HG03432 (cell line): ENCODE measurements around the gene CALY.
A peak's percentile ranks its signal among the peaks of the same experiment; 100 is the strongest.
"Not testable (repeated sequence)": the region's sequence is repeated elsewhere in the genome, so short reads cannot be mapped to it uniquely, and the experiment has no call there.

Experiments used
- ATAC-seq: cut with Tn5 transposase; IDR thresholded peaks from one replicate; pipeline ENCODE4 v1.9.1; 2021; ENCODE audit warnings: mild to moderate bottlenecking, moderate library complexity; ENCODE audit not compliant: unreplicated experiment

Gene CALY, protein sequence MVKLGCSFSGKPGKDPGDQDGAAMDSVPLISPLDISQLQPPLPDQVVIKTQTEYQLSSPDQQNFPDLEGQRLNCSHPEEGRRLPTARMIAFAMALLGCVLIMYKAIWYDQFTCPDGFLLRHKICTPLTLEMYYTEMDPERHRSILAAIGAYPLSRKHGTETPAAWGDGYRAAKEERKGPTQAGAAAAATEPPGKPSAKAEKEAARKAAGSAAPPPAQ

DNA sequence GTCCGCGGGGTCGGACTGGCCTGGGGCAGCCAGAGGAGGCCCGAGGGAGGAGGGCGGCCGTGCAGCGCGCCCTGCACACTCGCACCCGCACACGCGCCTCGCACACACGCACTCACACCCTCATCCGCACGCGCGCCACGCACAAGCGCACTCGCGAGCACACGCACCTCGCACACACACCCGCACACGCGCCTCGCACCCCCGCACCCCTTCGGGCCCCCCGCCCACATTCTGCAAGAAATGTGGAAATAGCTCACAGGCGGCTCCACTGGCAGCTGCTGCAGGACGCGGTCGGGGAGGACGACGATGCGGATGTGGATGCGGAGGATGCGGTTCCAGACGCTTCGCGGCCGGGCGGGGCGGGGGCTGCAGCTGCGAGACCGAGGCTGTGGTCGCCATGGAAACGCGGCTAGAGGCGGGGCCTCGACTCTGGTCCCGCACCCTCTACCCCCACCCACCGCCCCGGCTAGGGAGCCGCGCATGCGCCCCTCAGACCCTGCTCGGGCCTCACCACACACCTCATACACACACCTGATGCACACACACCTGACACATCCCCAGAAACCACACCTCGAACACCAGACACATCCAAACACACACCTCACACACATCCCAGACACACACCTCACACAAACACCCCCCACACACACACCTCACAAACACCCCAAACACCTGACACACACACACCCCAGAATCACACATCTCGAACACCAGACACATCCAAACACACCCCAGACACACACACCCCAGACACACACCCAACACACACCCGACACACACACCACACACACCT lies at the start of gene CALY:
CALY (minus strand) TSS at position 320 of the 793 bp plus-strand sequence. CDS start 7,907 bp downstream, outside the sequence.
- peak; percentile 36 for ATAC-seq

DNA sequence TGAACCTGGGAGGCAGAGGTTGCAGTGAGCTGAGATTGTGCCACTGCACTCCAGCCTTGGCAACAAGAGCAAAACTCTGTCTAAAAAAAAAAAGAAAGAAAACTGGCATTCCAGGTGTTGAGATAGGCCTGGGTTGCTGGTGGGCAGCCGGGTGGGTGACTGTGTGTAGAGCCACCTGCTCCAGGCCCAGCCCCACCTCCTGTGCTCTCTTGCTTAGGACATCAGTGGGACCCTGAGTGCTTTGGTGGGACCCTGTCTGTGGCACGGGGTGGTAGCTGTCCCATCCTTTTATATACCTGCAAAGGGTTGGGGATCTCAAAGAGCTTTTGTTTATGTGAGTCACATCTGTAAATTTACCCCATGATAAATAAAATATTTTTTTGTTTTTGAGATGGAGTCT lies 48.5 kb upstream of the CALY start:
- no peak for ATAC-seq

DNA sequence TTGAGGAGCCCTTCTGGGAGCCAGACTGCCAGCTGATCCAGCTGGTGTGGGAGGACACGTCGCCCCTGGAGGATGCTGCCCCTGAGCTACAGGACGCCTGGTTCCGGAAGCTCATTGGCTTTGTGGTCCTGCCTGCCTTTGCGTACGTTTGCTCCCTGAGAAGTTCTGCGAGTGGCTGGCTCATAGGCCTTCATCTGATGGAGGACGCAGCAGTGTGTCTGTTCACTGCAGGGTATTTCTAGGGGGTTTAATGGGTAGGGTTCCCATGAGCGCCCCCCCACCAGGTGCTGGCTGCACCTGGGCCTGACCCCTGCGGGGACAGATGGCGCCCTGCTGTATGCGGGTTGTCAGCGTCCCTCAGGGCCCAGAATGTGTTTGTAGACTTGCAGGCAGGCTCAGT lies 47.4 kb upstream of the CALY start:
- ATAC-seq = no peak

DNA sequence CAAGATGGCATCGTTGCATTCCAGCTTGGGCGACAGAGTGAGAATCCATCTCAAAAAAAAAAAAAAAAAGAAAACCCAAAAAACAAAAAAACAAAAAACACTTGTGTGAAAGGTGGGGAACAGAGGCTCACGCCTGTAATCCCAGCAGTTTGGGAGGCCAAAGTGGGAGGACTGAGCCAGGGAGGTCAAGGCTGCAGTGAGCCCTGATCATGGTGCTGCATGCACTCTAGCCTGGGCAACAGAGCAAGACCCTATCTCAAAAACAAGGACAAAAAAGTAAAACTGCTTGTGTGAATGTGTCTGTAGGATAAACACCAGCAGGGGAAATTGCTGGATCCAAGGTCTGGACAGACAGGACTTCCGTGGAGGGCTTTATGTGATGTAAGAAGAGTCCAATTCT lies 46.9 kb upstream of the CALY start:
- no peak for ATAC-seq

DNA sequence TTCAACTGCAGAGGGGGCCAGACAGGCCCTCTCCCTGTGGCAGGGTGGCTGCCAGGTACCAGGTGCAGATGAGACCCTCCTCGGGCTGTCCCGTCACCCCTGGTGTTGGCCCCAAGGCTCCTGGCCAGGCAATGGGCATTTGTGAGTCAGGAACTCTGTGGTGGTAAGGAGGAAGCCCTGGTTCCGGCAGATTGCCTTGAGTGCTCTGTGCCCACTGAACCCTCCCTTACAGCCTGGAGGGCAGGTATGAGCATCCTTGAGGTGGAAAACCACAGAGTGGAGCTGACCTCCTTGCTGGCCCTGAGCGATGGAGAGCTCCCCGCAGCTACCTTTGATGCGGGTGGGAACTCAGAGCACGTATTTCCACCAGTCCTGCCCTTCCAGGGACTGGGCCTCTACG lies 44.3 kb upstream of the CALY start:
- no peak for ATAC-seq

DNA sequence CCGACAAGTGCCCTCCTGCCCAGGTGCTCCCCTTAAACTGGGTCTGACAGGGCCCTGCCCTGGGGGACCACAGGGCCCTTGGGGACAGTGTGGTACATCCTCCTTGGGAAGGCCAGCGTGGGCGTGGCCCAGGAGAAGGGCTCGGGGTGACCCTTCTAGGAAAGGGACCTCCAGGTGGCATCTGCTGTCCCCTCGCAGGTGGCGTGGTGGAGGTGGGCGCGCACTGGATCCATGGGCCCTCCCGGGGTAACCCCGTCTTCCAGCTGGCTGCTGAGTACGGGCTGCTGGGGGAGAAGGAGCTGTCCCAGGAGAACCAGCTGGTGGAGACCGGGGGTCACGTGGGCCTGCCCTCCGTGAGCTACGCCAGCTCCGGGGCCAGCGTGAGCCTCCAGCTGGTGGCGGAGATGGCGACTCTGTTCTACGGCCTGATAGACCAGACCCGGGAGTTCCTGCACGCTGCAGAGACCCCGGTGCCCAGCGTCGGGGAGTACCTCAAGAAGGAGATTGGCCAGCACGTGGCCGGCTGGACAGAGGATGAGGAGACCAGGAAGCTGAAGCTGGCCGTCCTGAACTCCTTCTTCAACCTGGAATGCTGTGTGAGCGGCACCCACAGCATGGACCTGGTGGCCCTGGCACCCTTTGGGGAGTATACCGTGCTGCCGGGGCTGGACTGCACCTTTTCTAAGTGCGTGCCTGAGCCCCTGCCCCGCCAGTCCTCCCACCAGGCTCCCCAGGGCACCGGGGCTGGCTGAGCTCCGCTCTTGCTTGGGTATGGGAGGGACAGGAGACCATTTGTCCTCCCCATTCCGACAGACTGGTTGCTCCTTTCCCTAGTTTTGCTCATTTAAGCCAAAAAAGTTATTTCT lies 43.3 kb upstream of the CALY start:
- no peak for ATAC-seq

DNA sequence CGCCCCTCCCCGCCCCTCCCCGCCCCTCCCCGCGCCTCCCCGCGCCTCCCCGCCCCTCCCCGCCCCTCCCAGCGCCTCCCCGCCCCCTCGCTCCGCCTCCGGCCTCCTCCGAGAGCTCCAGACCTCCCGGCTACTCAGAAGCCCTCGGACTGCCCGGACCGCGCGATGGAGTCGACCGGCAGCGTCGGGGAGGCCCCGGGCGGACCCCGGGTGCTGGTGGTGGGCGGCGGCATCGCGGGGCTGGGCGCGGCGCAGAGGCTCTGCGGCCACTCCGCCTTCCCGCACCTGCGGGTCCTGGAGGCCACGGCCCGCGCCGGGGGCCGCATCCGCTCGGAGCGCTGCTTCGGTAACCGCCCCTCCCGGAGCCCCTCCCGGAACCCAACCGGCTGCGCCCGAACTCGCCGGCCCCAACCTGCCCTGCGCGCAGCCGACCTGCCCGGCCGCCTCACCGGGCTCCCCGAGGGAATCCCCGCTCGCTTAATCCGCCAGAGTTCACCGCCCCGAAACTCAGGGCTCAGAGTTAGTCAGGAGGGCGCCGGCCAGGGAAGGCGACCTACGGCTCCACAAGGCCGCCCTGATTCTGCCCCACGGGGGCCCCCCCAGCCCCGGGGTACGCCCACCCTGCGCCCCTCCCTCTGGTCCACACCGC lies 42.6 kb upstream of the CALY start, which contains the start of gene PAOX:
PAOX (plus strand) TSS at position 111 of the 649 bp plus-strand sequence; CDS start at position 166, 55 bp downstream.
- peak; percentile 64 for ATAC-seq

DNA sequence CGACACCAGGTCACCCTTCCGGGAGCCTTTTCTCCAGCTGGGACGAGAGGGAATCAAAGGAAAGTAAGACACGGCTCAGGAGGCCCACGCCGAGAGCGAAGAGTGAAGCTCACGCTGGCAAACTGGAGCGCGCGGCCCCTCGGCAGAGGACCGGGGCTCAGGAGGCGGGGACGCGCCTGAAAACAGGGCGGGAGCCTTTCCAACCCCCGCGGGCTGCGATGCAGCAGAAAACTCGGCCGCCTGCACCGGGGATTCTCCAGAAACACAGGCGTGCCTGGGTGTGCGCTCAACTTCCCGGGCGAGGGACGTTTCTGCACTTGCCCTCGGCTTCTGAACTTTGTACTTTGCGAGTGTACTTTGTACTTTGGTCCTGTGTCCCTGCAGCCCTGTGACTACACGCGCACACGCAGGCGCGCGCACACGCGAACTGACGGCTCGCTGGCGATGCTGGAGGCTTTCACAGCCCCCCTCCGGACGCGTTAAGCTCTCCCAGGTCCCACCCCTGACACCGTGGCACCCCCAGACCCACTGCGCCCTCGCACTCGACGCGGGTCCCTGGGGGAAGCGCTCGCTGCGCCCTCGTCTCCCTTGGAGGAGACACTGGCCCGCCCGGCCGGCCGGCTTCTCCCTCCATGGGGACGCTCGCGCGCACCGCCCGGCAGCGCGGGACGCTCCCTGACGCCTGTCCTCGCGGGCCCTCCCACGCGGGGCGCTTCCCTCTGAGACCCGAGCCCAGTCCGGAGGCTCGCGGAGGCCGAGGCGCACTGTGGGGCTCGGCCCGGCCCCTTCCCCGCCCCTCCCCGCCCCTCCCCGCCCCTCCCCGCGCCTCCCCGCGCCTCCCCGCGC lies 41.8 kb upstream of the CALY start:
- peak; percentile 49 for ATAC-seq

DNA sequence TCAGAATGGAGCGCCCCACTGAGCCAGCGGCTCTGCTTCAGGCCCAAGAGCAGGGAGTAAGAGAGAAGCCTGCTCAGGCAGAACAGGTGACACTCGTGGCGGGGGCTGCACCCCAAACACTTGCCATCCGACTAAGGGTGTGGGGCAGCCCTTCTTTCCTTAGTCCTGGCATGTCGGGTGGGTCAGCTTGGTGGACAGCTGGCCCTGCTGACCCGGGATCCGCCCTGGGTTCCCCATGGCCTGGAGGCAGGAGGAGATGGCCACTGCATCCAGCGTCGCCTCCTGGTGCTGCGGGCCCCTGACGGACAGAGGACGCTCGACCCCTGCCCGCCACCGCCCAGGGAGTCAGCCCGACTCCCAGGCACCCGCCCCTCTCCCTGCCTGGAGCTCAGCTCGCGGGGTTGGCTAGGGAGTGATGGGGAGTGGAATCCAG lies 41.1 kb upstream of the CALY start:
- ATAC-seq = no peak

DNA sequence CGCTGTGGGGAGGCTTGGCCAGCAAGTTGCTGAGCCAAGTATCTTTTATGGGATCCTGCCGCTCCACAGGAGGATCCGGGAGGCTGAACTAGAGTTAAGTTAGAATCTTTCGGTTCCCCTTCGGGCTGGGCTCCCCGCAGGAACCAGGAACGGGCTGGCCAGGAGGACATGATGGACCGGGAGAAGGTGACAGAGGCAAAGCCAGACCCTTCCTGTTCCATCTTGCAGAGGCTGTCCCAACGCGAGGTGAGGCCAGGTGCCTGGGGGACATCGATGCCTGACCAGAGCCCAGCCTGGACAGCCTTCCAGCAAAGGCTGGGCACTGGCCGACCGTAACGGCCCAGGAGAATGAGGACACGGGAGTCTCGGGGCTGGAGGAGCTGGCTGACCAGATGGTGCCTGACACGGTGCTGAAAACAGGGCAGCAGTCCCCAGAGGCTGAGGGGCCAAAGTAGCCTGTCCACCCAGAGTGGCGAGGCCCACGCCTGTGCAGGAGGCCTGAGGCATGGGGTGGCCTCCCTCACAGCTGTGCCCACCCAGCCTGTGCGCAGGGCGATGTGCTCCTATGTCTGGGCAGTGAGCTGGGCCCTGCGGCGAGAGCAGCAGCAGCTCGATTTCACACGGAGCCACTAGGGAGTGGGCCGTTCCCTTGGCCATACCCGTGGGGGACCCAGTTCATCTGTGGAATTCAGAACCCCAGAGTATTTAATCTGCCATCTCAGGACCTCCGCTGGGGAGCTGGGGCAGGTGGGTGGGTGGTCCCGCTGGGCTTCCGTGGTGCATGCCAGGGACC lies 40.5 kb upstream of the CALY start:
- no peak for ATAC-seq

DNA sequence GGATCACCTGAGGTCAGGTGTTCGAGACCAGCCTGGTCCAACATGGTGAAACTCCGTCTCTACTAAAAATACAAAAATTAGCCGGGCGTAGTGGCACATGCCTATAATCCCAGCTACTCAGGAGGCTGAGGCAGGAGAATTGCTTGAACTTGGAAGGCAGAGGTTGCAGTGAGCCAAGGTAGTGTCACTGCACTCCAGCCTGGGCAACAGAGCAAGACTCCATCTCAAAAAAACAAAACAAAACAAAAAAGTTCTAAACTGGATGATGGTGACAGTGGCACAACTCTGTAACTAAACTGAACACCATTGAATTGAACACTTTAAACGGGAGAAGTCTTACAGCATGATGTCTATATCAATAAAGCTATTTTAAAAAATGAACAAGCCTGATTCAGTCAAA lies 39.5 kb upstream of the CALY start:
- ATAC-seq = not testable (repeated sequence)

DNA sequence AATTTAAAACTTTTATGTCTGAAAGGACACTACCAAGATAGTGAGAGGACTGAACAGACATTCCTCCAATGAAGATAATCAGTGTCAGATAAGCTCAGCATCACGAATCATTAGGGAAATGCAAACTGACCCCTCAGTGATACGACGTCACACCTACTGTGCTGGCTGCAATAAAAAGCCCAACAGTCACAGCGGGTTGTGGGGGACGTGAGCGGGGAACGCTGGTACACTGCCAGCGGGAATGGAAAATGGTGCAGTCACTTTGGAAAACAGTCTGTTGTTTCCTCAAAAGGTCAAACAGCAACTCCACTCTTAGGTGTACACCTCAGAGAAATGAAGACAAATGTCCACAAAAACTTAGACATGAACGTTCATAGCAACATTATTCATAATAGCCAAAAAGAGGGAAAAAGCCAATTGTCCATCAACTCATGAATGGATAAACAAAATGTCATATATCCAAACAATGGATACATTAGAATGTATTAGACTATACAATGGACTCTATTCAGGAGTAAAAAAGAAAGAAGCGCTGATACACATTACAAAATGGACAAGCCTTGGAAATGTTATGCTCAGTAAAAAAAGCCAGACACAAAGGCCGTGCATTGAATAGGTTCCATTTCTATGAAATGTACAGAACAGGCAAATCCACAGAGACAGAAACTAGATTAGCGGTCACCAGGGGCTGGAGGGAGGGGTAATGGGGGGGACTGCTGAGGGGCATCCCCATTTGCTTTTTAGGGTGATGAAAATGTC lies 38.8 kb upstream of the CALY start:
- no peak for ATAC-seq

DNA sequence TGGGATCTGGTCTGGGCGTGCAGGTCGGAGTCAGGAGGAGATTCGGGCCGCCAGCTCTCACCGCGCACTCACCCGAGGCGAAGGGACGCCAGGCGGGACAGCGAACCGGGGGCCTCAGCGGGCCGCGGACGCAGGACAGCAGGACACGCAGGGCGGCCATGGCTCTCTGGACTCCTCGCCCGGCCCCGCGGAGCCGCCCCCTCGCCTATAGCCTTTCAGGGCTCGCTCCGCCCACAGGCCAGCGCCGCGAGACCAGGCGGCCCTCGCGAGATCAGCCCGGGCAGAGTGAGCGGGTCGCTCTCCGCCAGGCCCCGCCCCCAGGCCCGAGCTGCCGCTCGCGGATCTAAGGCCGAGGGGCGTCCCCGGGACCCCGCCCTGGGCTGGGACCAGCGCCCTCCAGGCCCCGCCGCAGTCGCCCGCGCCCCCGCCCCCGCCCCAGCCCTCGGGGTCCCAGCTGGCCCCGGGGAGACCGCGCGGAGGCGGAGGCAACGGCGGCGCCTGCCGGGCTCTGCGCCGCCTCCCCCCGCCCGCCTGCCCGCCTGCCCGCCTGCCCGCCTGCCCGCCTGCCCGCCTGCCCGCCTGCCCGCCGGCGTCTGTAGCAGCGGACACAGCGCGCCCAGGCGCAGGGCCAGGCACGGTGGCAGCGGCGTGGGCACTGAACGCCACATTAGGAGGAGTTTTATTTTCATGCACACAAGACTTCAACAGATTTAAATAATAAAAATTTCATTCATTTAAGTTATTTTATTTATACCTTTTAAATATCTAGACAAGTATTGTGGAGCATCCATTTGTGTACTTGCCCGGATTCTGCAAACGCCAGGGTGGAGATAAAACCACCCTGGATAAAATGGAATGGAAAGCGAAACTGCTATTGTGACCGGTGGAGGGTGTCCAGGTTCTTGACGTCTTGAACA lies 36.7 kb upstream of the CALY start, which contains the start of gene ECHS1:
ECHS1 (minus strand) TSS at position 181 of the 917 bp plus-strand sequence; CDS start at position 160, 21 bp downstream.
- ATAC-seq = peak; percentile 93

DNA sequence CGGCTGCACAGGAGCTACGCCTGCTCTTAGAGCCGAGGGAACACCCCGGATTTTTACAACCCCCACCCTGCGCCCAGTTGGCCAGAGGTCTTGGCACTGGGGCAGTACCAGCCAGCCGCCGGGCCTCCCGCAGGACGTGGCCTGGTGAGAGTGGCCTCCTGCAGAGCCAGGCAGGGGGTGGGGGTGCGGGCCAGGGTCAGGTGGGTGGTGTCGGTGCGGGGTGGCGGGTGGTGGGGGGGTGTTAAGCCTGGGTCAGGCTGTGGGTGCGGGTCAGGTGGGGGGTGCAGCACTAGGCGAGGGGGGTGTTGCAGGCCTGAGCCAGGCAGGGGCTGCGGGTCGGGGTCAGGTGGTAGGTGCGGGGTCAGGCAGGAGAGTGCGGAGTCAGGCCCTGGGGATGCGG lies 35.8 kb upstream of the CALY start:
- ATAC-seq = no peak

DNA sequence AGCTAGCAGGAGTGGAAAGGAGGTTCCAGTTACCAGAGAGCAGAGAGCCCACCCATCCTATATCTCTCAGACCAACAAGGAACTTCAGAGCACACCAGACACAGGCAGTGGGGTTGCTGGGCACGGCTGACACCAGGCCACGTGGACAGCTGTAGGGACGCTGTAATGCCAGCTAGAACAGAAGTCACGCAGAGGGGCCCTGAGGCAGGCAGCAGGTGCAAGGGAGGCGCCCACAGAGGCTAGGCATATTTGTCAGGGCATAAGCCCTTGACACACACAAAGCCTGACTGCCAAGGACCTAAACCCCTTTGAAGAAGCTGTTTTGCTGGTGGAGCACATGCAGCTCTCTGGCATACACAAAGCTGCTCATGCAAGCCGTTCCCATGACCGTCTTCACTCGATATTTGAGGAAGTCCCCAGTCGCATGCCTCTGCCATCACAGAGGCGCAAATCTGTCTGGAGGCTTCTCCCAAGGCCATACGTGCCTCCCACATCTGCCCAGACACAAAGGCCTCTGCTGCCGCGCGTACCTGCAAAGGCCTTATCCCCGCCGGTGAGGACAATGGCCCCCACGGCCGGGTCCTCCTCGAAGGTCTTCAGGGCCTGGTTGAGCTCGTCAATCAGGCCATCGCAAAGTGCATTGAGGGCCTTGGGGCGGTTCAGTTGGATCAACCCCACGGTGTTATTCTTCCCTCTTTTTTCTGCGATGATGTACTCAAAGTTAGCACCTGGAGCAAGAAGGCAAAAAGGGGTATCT lies 33.5 kb upstream of the CALY start:
- ATAC-seq = no peak

DNA sequence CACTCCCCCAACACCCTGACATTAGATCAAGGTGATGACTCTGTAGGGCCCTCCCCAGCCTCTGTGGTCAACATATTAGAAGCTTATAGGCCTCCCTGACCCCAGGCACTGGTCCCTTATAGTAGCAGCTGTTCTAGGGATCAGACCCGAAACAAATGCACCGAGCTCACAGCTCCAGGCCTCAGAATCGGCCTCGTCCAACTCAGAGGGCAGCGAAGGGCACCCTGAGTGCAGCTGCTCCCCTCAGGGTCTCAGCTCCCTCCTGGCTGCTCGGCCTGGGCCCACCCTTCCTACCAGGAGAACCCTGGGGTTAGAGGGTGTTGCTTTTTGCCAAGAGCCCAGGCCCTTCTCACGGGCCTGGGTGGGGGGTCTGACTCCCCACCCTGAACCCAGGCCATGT lies 31.5 kb upstream of the CALY start:
- ATAC-seq = no peak

DNA sequence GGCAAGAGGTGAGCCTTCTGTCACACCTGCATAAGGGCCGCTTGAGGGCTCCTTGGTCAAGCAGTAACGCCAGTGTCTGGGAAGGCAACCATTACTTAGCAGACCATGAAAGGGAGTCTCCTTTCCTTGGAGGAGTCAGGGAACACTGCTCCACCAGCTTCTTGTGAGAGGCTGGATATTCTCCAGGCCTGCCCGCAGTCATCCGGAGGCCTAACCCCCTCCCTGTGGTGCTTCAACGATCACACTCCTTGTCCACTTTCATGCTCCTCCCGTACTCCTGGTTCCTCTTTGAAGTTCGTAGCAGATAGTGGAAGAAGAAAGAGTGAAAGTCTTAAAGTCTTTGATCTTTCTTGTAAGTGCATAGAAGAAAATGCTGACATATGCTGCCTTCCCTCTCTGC lies 30.8 kb upstream of the CALY start:
- not testable (repeated sequence) for ATAC-seq
